GM18907 (cell line): Measurements from ENCODE around the gene CCT8L2.
"Not testable (repeated sequence)": the region's sequence is repeated elsewhere in the genome, so short reads cannot be mapped to it uniquely, and the experiment has no call there.

Source experiments
- ATAC-seq: cut with Tn5 transposase; IDR thresholded peaks from one replicate; pipeline ENCODE4 v1.9.1; 2021; ENCODE audit warnings: mild to moderate bottlenecking, moderate library complexity; ENCODE audit not compliant: unreplicated experiment

Gene CCT8L2

DNA sequence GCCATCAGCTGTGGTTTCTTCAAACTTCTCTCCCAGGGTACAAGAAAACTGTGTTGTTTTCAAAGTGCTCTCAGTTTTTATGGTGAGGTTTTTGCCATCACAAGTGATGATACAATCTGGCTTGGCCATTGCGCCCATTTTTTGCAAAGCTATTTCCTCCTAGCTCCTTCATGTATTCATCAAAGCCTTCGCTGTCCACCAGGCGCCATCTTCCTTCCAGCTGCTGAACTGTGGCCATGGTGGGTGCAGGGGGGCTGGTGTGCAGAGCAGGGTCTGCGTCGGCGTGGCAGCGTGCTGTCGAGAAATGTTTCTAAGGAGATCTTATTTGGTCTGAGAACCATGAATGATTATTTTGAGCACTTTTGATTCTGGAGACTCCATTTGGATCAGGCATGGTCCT lies 2.6 kb upstream of the CCT8L2 start:
- not testable (repeated sequence) for ATAC-seq

DNA sequence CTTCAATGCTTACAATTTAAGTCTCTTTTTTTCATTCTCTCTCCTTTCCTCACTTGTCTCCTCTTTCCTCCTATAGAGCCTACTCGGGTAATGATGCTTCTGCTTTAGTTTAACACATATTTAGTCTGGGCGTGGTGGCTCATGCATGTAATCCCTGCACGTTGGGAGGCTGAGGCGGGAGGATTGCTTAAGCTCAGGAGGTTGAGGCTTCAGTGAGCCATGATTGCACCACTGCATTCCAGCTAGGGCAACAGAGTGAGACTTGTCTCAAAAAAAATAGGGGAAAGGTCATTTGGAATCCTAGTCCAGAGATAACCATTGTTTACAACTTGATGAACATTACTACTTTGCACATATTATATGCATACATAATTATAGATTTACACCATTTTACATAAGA lies 1.4 kb upstream of the CCT8L2 start:
- ATAC-seq = no peak

DNA sequence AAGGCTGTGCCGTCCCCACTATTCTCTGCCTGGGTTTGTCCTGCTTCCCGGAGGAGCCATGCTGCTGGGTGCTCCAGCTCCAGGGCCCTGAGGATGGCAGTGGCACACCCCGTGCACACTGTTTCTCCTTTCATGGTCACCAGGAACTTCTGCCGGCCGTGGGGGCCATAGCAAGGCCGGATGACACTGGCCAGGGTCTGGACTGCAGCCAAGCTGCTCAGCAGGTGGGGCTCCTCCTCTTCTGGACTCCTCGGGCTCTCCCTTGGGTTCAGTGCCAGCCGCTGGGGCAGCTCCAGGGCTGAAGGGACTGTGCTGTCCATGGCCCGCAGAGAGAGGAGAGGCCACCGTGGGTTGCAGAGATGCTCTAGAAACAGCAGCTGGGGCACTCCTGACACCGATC lies 379 bp downstream of the CCT8L2 start:
- ATAC-seq = not testable (repeated sequence)

DNA sequence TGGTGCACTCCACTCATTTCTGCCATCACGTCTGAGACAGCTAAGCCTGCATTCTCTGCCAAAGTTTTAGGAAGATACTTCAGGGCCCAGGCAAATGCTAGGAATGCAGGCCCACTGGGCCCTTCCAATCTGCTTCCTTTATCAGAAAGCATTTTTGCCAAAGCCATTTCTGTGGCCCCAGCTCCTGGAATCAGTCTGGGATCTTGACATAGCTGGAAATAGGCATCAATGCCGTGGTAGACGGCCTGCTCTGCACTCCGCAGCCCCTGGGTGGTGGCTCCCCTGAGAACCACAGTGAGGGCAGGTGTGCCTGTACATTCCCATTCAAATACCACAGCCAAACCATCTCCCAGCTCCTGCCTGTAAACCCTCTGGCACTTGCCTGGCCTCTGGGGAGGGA lies 1.5 kb downstream of the CCT8L2 start:
- not testable (repeated sequence) for ATAC-seq

DNA sequence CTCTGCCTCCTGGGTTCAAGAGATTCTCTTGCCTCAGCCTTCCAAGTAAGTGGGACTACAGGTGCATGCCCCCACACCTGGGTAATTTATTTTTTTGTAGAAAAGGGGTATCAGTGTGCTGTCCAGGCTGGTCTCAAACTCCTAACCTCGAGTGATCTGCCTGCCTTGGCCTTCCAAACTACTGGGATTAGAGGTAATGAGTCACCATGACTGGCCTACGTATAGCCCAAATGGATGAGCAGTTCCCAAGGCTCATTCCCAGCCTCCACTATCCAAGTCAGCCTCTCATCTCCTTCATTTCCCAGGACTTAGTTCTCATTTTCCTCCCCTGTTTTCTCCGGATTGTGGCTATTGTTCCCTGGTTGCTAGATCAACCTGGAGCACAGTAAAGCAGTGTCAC lies 5.6 kb downstream of the CCT8L2 start:
- ATAC-seq = no peak

DNA sequence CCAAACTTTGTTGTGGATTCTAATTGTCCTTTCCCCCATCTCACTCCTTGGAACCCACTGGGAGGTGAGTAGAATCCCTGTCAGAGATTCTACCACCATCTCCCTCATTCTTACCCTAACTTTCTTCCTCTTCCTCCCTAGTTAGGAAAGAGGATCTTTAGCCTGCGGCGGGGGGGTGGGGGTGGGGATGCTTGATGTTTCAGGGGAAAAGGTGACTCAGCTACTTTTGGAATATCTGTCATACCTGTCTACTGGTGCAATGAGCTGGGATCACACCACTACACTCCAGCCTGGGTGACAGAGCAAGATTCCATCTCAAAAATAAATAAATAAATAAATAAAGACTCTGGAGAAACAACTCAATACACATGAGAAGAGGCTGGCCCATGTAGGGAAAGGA lies 6.4 kb downstream of the CCT8L2 start:
- ATAC-seq = no peak

DNA sequence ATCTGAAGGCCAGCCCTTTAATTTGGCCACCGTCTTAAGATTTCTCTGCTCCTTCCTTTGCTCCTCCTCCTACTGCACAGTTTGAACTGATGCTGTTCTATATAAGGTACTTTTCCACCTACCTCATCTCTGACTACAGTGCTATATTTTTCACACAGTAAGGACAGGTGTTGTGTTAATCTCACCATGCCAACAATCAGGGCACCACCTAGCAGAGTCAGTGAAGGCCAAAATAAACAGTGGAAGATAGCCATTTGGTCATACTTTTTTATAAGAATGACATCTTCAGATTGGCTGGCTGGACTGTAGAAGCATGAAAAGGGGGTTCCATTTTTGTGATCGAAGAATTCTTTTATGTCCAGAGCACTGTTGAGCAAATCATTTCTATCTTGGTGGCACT lies 11.7 kb downstream of the CCT8L2 start:
- not testable (repeated sequence) for ATAC-seq

DNA sequence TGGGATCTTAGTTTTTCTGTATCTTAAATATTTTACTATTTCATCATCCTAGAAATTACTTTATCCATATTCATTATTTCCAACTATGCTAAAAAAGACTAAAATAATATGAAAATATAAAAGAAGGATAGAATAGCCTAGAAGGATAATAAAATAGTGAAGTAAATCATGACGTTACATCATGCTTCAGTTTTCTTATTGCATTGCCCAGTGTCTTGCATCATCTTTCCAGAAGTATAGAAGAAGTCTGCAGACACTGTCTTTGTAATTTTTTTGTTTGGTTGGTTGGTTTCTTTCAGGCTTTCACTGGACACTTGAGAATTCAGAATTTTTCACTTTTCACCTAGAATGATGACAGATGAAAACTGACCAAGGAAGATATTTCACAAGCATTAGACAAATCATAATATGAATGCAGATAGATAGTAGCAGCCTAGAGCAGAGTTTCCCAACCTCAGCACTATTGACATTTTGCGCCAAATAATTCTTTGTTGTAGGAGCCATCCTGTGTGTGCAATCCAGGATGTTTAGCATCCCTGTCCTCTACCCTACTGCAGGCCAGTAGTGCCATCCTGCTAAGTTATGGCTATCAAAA lies 23.3 kb downstream of the CCT8L2 start:
- not testable (repeated sequence) for ATAC-seq

DNA sequence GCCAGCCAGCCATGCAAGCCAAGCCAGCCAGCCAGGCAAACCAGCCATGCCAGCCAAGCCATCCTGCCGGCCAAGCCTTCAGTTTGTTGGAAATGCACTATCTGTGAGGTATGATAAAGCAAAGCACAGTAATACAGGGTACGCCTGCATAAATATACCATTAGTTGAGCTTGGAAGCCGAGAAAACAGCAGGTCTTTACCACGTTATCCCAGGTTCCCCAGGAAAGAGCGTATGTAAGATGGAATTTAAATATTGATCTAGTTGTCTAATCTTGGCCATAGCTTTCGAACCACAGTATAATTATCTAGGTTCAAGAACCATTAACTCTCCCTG lies 24.2 kb downstream of the CCT8L2 start:
- ATAC-seq = no peak

DNA sequence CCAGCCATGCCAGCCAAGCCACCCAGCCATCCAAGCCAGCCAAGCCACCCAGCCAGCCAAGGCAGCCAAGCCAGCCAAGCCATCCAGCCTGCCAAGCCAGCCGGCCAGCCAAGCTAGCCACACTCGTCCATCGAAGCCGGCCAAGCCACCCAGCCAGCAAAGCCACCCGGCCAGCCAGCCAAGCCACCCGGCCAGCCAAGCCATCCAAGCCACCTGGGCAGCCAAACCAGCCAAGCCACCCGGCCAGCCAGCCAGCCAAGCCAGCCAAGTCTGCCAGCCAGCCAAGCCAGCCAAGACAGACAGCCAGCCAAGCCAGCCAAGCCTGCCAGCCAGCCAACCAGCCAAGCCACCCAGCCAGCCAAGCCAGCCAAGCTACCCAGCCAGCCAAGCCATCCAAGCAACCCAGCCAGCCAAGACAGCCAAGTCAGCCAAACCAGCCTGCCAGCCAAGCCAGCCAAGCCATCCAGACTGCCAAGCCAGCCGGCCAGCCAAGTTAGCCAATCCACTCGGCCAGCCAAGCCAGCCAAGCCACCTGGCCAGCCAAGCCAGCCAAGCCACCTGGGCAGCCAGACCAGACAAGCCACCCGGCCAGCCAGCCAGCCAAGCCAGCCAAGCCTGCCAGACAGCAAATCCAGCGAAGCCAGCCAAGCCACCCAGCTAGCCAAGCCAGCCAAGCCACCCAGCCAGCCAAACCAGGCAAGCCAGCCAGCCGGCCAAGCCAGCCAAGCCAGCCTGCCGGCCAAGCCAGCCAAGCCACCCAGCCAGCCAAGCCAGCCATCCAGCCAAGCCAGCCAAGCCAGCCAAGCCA lies 24.8 kb downstream of the CCT8L2 start:
- not testable (repeated sequence) for ATAC-seq

DNA sequence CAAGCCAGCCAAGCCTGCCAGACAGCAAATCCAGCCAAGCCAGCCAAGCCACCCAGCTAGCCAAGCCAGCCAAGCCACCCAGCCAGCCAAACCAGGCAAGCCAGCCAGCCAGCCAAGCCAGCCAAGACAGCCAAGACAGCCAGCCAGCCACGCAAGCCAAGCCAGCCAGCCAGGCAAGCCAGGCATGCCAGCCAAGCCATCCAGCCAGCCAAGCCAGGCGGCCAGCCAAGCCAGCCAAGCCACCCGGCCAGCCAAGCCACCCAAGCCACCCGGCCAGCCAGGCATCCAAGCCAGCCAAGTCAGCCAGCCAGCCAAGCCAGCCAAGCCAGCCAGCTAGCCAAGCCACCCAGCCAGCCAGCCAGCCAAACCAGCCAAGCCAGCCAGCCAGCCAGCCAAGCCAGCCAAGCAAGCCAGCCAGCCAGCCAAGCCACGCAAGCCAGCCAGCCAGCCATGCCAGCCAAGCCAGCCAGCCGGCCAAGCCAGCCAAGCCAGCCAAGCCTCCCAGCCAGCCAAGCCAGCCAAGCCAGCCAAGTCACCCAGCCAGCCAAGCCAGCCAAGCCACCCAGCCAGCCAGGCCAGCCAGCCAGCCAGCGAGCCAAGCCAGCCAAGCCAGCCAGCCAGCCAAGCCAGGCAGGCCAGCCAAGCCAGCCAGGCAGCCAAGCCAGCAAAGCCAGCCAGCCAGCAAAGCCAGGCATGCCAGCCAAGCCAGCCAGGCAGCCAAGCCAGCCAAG lies 26.0 kb downstream of the CCT8L2 start:
- not testable (repeated sequence) for ATAC-seq

DNA sequence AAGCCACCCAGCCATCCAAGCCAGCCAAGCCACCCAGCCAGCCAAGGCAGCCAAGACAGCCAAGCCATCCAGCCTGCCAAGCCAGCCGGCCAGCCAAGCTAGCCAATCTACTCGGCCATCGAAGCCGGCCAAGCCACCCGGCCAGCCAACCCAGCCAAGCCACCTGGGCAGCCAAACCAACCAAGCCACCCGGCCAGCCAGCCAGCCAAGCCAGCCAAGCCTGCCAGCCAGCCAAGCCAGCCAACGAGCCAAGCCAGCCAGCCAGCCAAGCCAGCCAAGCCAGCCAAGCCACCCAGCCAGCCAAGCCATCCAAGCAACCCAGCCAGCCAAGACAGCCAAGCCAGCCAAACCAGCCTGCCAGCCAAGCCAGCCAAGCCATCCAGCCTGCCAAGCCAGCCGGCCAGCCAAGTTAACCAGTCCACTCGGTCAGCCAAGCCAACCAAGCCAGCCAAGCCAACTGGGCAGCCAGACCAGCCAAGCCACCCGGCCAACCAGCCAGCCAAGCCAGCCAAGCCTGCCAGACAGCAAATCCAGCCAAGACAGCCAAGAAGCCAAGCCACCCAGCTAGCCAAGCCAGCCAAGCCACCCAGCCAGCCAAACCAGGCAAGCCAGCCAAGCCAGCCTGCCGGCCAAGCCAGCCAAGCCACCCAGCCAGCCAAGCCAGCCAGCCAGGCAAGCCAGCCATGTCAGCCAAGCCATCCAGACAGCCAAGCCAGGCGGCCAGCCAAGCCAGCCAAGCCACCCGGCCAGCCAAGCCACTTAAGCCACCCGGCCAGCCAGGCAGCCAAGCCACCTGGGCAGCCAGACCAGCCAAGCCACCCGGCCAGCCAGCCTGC lies 26.8 kb downstream of the CCT8L2 start:
- not testable (repeated sequence) for ATAC-seq

DNA sequence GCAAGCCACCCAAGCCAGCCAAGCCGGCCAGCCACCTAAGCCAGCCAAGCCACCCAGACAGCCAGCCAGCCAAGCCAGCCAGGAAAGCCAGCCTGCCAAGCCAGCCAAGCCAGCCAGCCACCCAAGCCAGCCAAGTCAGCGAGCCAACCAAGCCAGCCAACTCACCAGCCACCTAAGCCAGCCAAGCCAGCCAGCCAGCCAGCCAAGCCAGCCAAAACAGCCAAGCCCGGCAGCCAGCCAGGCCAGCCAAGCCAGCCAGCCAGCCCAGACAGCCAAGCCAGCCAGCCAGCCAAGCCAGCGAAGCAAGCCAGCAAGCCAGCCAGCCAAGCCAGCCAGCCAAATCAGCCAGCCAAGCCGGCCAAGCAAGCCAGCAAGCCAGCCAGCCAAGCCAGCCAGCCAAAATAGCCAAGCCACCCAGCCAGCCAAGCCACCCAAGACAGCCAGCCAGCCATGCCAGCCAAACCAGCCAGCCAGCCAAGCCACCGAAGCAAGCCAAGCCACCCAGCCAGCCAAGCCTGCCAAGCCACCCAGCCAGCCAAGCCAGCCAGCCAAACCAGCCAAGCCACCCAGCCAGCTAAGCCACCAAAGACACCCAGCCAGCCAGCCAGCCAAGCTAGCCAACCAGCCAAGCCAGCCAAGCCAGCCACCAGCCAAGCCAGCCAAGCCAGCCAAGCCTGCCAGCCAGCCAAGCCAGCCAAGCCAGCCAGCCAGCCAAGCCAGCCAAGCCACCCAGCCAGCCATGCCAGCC lies 27.6 kb downstream of the CCT8L2 start:
- ATAC-seq = not testable (repeated sequence)

DNA sequence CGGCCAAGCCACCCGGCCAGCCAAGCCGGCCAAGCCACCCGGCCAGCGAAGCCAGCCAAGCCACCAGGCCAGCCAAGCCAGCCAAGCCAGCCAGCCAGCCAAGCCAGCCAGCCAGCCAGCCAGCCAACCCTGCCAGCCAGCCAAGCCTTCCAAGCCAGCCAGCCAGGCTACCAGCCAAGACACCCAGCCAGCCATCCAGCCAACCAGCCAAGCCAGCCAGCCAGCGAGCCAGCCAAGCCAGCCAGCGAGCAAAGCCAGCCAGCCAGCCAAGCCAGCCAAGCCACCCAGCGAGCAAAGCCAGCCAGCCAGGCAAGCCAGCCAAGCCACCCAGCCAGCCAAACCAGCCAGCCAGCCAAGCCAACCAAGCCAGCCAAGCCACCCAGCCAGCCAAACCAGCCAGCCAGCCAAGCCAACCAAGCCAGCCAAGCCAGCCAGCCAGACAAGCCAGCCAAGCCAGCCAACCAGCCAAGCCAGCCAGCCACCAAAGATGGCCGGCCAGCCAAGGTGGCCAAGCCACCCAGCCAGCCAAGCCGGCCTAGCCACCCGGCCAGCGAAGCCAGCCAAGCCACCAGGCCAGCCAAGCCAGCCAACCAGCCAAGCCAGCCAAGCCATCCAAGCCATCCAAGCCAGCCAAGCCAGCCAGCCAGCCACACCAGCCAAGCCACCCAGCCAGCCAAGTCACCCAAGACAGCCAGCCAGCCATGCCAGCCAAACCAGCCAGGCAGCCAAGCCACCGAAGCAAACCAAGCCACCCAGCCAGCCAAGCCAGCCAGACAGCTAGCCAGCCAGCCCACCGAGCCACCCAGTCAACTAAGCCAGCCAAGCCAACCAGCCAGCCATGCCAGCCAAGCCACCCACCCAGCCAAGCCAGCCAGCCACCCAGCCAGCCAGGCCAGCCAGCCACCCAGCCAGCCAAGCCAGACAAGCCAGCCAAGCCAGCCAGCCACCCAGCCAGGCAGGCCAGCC lies 28.8 kb downstream of the CCT8L2 start:
- no peak for ATAC-seq

DNA sequence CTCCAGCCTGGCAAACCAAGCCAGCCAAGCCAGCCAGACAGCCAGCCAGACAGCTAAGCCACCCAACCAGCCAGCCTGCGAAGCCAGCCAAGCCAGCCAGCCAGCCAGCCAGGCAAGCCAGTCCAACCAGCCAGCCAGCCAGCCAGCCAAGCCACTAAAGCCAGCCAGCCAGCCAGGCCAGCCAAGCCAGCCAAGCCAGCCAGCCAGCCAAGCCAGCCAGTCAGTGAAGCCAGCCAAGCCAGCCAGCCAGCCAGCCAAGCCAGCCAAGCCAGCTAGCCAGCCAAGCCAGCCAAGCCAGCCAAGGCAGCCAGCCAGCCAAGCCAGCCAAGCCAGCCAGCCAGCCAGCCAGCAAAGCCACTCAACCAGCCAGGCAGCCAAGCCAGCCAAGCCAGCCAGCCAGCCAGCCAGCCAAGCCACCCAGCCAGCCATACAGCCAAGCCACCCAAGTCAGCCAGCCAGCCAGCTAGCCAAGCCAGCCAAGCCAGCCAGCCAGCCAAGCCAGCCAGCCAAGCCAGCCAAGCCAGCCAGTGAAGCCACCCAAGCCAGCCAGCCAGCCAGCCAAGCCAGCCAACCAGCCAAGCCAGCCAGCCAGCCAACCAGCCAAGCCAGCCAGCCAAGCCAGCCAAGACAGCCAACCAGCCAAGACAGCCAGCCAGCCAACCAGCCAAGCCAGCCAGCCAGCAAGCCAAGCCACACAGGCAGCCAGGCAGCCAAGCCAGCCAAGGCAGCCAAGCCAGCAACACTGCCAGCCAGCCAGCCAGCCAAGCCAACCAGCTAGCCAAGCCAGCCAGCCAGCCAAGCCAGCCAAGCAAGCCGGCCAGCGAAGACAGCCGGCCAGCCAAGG lies 29.7 kb downstream of the CCT8L2 start:
- no peak for ATAC-seq

DNA sequence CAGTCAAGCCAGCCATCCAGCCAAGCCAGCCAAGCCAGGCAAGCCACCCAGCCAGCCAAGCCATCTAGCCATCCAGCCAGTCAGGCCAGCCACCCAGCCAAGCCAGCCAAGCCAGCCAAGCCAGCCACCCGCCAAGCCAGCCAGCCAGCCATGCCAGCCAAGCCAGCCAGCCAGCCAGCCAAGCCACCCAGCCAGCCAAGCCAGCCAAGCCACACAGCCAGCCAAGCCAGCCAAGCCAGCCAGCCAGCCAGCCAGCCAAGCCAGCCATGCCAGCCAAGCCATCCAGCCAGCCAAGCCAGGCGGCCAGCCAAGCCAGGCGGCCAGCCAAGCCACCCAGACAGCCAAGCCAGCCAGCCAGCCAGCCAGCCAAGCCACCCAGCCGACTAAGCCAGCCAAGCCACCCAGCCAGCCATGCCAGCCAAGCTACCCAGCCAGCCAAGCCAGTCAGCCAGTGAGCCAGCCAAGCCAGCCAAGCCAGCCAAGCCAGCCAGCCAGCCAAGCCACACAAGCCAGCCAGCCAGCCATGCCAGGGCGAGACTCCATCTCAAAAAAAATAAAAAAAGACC lies 31.4 kb downstream of the CCT8L2 start:
- ATAC-seq = not testable (repeated sequence)

DNA sequence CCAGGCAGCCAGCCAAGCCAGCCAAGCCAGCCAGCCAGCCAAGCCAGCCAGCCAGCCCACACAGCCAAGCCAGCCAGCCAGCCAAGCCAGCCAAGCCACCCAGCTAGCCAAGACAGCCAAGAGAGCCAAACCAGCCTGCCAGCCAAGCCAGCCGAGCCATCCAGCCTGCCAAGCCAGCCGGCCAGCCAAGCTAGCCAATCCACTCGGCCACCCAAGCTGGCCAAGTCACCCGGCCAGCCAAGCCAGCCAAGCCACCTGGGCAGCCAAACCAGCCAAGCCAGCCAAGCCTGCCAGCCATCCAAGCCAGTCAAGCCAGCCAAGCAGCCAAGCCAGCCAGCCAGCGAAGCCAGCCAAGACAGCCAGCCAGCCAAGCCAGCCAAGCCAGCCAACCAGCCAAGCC lies 32.0 kb downstream of the CCT8L2 start:
- not testable (repeated sequence) for ATAC-seq

DNA sequence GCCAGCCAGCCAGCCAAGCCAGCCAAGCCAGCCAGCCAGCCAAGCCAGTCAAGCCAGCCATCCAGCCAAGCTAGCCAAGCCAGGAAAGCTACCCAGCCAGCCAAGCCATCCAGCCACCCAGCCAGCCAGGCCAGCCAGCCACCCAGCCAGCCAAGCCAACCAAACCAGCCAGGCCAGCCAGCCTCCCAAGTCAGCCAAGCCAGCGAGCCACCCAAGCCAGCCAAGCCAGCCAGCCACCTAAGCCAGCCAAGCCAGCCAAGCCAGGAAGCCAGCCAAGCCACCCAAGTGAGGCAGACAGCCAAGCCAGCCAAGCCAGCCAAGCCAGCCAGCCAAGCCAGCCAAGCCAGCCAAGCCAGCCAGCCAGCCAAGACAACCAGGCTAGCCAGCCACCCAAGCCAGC lies 32.6 kb downstream of the CCT8L2 start:
- not testable (repeated sequence) for ATAC-seq
